ENCODE measurements around the gene MALAT1. TPM values are rescaled to one million over a fixed set of nuclear protein-coding genes. Genes with fewer than 3 reads are reported as not detected.

Gene MALAT1
- total and polyA plus RNA-seq, 2 donors from 2014 or later, result 219 to 15,262 TPM

DNA sequence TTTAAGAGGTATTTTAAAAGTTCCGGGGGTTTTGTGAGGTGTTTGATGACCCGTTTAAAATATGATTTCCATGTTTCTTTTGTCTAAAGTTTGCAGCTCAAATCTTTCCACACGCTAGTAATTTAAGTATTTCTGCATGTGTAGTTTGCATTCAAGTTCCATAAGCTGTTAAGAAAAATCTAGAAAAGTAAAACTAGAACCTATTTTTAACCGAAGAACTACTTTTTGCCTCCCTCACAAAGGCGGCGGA, 193 bp upstream of the MALAT1 start:
- H3K4me1 ChIP-seq (ENCODE audit: control insufficient read depth in 2 of 3, insufficient read depth in 2 of 3, low read depth in 1 of 3, low read length in 3 of 3), result peaks cover 0 to 22% (median 18%) of the 10 kb centered on the region in 3 donors
- H3K36me3 ChIP-seq (ENCODE audit: control insufficient read depth in 2 of 3, insufficient read depth in 3 of 3, low read length in 3 of 3), result peaks cover 14 to 37% (median 18%) of the 10 kb centered on the region in 3 donors
- H3K27ac ChIP-seq (ENCODE audit: low read depth in 2 of 2, low read length in 2 of 2), result peak overlapping the region; percentile 99
- TF ChIP-seq, protein P1, sequence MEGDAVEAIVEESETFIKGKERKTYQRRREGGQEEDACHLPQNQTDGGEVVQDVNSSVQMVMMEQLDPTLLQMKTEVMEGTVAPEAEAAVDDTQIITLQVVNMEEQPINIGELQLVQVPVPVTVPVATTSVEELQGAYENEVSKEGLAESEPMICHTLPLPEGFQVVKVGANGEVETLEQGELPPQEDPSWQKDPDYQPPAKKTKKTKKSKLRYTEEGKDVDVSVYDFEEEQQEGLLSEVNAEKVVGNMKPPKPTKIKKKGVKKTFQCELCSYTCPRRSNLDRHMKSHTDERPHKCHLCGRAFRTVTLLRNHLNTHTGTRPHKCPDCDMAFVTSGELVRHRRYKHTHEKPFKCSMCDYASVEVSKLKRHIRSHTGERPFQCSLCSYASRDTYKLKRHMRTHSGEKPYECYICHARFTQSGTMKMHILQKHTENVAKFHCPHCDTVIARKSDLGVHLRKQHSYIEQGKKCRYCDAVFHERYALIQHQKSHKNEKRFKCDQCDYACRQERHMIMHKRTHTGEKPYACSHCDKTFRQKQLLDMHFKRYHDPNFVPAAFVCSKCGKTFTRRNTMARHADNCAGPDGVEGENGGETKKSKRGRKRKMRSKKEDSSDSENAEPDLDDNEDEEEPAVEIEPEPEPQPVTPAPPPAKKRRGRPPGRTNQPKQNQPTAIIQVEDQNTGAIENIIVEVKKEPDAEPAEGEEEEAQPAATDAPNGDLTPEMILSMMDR (IDR thresholded peaks at IDR 0.05; ENCODE audit: borderline replicate concordance, extremely low read depth, insufficient read depth), result no peak
- H3K9me3 ChIP-seq (ENCODE audit: control insufficient read depth in 2 of 3, insufficient read depth in 1 of 3, low read length in 3 of 3), result no peaks in the 10 kb centered on the region
- DNase-seq (no peak), FAIRE-seq (no peak)
- peak overlapping the region; percentile 81 to 93 (median 91) for H3K4me3 ChIP-seq (ENCODE audit: low read length in 3 of 3)
- no peaks in the 10 kb centered on the region for H3K27me3 ChIP-seq (ENCODE audit: control insufficient read depth, insufficient read depth, low read length)
- peak overlapping the region; percentile 84 to 100 (median 100) for H3K9ac ChIP-seq (ENCODE audit: low read length in 3 of 3)
- intact Hi-C loops (cut with DNase I), result no loop called here

DNA sequence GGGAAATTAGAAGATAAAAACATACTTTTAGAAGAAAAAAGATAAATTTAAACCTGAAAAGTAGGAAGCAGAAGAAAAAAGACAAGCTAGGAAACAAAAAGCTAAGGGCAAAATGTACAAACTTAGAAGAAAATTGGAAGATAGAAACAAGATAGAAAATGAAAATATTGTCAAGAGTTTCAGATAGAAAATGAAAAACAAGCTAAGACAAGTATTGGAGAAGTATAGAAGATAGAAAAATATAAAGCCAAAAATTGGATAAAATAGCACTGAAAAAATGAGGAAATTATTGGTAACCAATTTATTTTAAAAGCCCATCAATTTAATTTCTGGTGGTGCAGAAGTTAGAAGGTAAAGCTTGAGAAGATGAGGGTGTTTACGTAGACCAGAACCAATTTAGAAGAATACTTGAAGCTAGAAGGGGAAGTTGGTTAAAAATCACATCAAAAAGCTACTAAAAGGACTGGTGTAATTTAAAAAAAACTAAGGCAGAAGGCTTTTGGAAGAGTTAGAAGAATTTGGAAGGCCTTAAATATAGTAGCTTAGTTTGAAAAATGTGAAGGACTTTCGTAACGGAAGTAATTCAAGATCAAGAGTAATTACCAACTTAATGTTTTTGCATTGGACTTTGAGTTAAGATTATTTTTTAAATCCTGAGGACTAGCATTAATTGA, 1.0 kb downstream of the MALAT1 start:
- FAIRE-seq (no peak), DNase-seq (peak in 2 of 5 donors; percentile 61 to 78)
- H3K36me3 ChIP-seq (ENCODE audit: control insufficient read depth in 2 of 3, insufficient read depth in 3 of 3, low read length in 3 of 3), result peaks cover 24 to 49% (median 30%) of the 10 kb centered on the region in 3 donors
- no peaks in the 10 kb centered on the region for H3K27me3 ChIP-seq (ENCODE audit: control insufficient read depth, insufficient read depth, low read length)
- peak overlapping the region; percentile 81 to 97 (median 93) for H3K4me3 ChIP-seq (ENCODE audit: low read length in 3 of 3)
- TF ChIP-seq, protein P1 (IDR thresholded peaks at IDR 0.05; ENCODE audit: borderline replicate concordance, extremely low read depth, insufficient read depth), result no peak
- H3K9me3 ChIP-seq (ENCODE audit: control insufficient read depth in 2 of 3, insufficient read depth in 1 of 3, low read length in 3 of 3), result no peaks in the 10 kb centered on the region
- peak overlapping the region; percentile 99 for H3K27ac ChIP-seq (ENCODE audit: low read depth in 2 of 2, low read length in 2 of 2)
- H3K9ac ChIP-seq (ENCODE audit: low read length in 3 of 3), result peak overlapping the region; percentile 84 to 100 (median 100)
- peaks cover 0 to 14% (median 10%) of the 10 kb centered on the region in 3 donors for H3K4me1 ChIP-seq (ENCODE audit: control insufficient read depth in 2 of 3, insufficient read depth in 2 of 3, low read depth in 1 of 3, low read length in 3 of 3)
- intact Hi-C loops (cut with DNase I), result loop anchor here (5.0 kb wide), 1 partner anchor 73 kb away; no protein-coding TSS in a partner anchor

DNA sequence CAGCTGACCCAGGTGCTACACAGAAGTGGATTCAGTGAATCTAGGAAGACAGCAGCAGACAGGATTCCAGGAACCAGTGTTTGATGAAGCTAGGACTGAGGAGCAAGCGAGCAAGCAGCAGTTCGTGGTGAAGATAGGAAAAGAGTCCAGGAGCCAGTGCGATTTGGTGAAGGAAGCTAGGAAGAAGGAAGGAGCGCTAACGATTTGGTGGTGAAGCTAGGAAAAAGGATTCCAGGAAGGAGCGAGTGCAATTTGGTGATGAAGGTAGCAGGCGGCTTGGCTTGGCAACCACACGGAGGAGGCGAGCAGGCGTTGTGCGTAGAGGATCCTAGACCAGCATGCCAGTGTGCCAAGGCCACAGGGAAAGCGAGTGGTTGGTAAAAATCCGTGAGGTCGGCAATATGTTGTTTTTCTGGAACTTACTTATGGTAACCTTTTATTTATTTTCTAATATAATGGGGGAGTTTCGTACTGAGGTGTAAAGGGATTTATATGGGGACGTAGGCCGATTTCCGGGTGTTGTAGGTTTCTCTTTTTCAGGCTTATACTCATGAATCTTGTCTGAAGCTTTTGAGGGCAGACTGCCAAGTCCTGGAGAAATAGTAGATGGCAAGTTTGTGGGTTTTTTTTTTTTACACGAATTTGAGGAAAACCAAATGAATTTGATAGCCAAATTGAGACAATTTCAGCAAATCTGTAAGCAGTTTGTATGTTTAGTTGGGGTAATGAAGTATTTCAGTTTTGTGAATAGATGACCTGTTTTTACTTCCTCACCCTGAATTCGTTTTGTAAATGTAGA, 1.7 kb downstream of the MALAT1 start:
- peaks cover 0 to 16% (median 13%) of the 10 kb centered on the region in 3 donors for H3K4me1 ChIP-seq (ENCODE audit: control insufficient read depth in 2 of 3, insufficient read depth in 2 of 3, low read depth in 1 of 3, low read length in 3 of 3)
- peak overlapping the region; percentile 81 to 97 (median 93) for H3K4me3 ChIP-seq (ENCODE audit: low read length in 3 of 3)
- no peaks in the 10 kb centered on the region for H3K9me3 ChIP-seq (ENCODE audit: control insufficient read depth in 2 of 3, insufficient read depth in 1 of 3, low read length in 3 of 3)
- peak in 2 of 5 donors; percentile 68 to 73 for DNase-seq
- FAIRE-seq, result no peak
- H3K27me3 ChIP-seq (ENCODE audit: control insufficient read depth, insufficient read depth, low read length), result no peaks in the 10 kb centered on the region
- H3K36me3 ChIP-seq (ENCODE audit: control insufficient read depth in 2 of 3, insufficient read depth in 3 of 3, low read length in 3 of 3), result peaks cover 30 to 56% (median 37%) of the 10 kb centered on the region in 3 donors
- TF ChIP-seq, protein P1 (IDR thresholded peaks at IDR 0.05; ENCODE audit: borderline replicate concordance, extremely low read depth, insufficient read depth), result no peak
- peak overlapping the region; percentile 84 to 100 (median 100) for H3K9ac ChIP-seq (ENCODE audit: low read length in 3 of 3)
- H3K27ac ChIP-seq (ENCODE audit: low read depth in 2 of 2, low read length in 2 of 2), result peak overlapping the region; percentile 99
- intact Hi-C loops (cut with DNase I), result loop anchor here (5.0 kb wide), 1 partner anchor 73 kb away; no protein-coding TSS in a partner anchor
